H1 (cell line): Measurements from ENCODE around the gene MT1G. TPM values are rescaled to one million over a fixed set of nuclear protein-coding genes. Genes with fewer than 3 reads are reported as not detected.
A peak's percentile ranks its signal among the peaks of the same experiment; 100 is the strongest.

Source experiments
- CTCF ChIA-PET: fragments of 300-600 bp; sonication (Branson Sonifier 250); formaldehyde crosslinking; loops from one replicate; lab custom pipeline; 2021; ENCODE audit not compliant: partially characterized antibody; lab: Charles Lee
- POLR2A ChIA-PET: fragments of 300-600 bp; sonication (Branson Sonifier 250); formaldehyde crosslinking; loops from one replicate; lab custom pipeline; 2021; ENCODE audit warnings: inconsistent platforms; ENCODE audit not compliant: partially characterized antibody; lab: Charles Lee
- DNase-seq, 2 experiments: peaks; one replicate each; pipeline versions ENCODE4 v3.0.0 to v3.0.0-alpha.2; 2010 to 2022; ENCODE audit warnings: low spot score in 2 of 2, low read depth in 1 of 2, mixed read lengths in 1 of 2
- FAIRE-seq: peaks from 2 replicates; lab custom pipeline; 2011; peaks lifted over from hg19 to GRCh38; lab: Jason Lieb, UNC
- H2AFZ ChIP-seq: 2 replicates; pipeline ENCODE4 v1.8.1; 2012; ENCODE audit warnings: low read length, inconsistent platforms
- H2AK5ac ChIP-seq: 2 replicates; pipeline ENCODE4 v1.6.1; 2013; ENCODE audit warnings: low read depth, low read length
- H2BK120ac ChIP-seq: replicated peaks from 2 replicates; pipeline ENCODE3; 2013; ENCODE audit warnings: low read depth, low read length, inconsistent platforms
- H2BK12ac ChIP-seq: 2 replicates; pipeline ENCODE4 v1.6.1; 2013; ENCODE audit warnings: low read depth, low read length
- H2BK15ac ChIP-seq: 2 replicates; pipeline ENCODE4 v1.6.1; 2013; ENCODE audit warnings: low read length
- H2BK20ac ChIP-seq: 2 replicates; pipeline ENCODE4 v1.6.1; 2013; ENCODE audit warnings: low read length
- H2BK5ac ChIP-seq: 2 replicates; pipeline ENCODE4 v1.6.1; 2013; ENCODE audit warnings: low read depth, low read length
- H3K14ac ChIP-seq: 2 replicates; pipeline ENCODE4 v1.6.1; 2013; ENCODE audit warnings: inconsistent platforms; ENCODE audit not compliant: insufficient read length
- H3K18ac ChIP-seq: 2 replicates; pipeline ENCODE4 v1.6.1; 2013; ENCODE audit warnings: low read length; ENCODE audit errors: extremely low read depth
- H3K23ac ChIP-seq: 2 replicates; pipeline ENCODE4 v1.6.1; 2013; ENCODE audit warnings: inconsistent platforms; ENCODE audit not compliant: insufficient read length
- H3K23me2 ChIP-seq: 2 replicates; pipeline ENCODE4 v1.6.1; 2013; ENCODE audit warnings: low read depth, low read length
- H3K27ac ChIP-seq: 2 replicates; pipeline ENCODE4 v1.6.1; 2011; ENCODE audit warnings: low read depth, low read length, inconsistent platforms
- H3K27me3 ChIP-seq, 4 experiments: replicated peaks in 1 of 4; 1 replicate in 1 of 4; 2 replicates in 3 of 4; pipeline versions ENCODE4 v1.6.1 to v1.8.1; 2011 to 2013; ENCODE audit warnings: low read length in 3 of 4, mild to moderate bottlenecking in 3 of 4, inconsistent platforms in 2 of 4, mixed read lengths in 2 of 4, moderate library complexity in 1 of 4; ENCODE audit not compliant: control insufficient read depth in 3 of 4, insufficient read depth in 3 of 4; ENCODE audit errors: extremely low read depth in 1 of 4
- H3K36me3 ChIP-seq, 4 experiments: 2 replicates each; pipeline versions ENCODE4 v1.6.1 to v1.8.1; 2011 to 2013; ENCODE audit warnings: mild to moderate bottlenecking in 4 of 4, low read length in 3 of 4, moderate library complexity in 2 of 4, control low read depth in 1 of 4, inconsistent platforms in 1 of 4; ENCODE audit not compliant: insufficient read depth in 4 of 4, control insufficient read depth in 2 of 4
- H3K4ac ChIP-seq: replicated peaks from 2 replicates; pipeline ENCODE3; 2013; ENCODE audit warnings: low read length, low read depth, mixed read lengths, inconsistent platforms; ENCODE audit not compliant: insufficient read length
- H3K4me1 ChIP-seq, 4 experiments: replicated peaks in 1 of 4; 1 replicate in 1 of 4; 2 replicates in 3 of 4; pipeline versions ENCODE4 v1.6.1 to v1.8.1; 2011 to 2013; ENCODE audit warnings: low read length in 3 of 4, inconsistent platforms in 2 of 4, mixed read lengths in 1 of 4; ENCODE audit not compliant: insufficient read depth in 4 of 4, control insufficient read depth in 3 of 4
- H3K4me2 ChIP-seq, 2 experiments: 2 replicates each; pipeline versions ENCODE4 v1.6.1 to v1.8.1; 2011 to 2013; ENCODE audit warnings: low read depth in 2 of 2, low read length in 2 of 2, control low read depth in 1 of 2, inconsistent platforms in 1 of 2, mild to moderate bottlenecking in 1 of 2; ENCODE audit not compliant: insufficient read depth in 1 of 2
- H3K4me3 ChIP-seq, 4 experiments: fragments of 200-600, 300-600 bp in 1 of 4; sonication (generic), shearing (Covaris generic), sonication (Bioruptor Twin) in 1 of 4; 2 replicates each; pipeline versions ENCODE4 v1.5.1 to v1.8.1; 2011 to 2016; ENCODE audit warnings: low read length in 4 of 4, low read depth in 3 of 4, control low read depth in 2 of 4, inconsistent platforms in 2 of 4, mild to moderate bottlenecking in 2 of 4, mixed read lengths in 1 of 4, moderate library complexity in 1 of 4; ENCODE audit not compliant: insufficient read depth in 2 of 4; ENCODE audit errors: extremely low read depth in 1 of 4
- H3K56ac ChIP-seq: replicated peaks from 2 replicates; pipeline ENCODE3; 2013; ENCODE audit warnings: low read depth, mild to moderate bottlenecking, mixed read lengths, low read length, inconsistent platforms; ENCODE audit not compliant: insufficient read length
- H3K79me1 ChIP-seq: 2 replicates; pipeline ENCODE4 v1.6.1; 2013; ENCODE audit warnings: low read depth, low read length, control low read depth
- H3K79me2 ChIP-seq, 2 experiments: 2 replicates each; pipeline versions ENCODE4 v1.6.1 to v1.8.1; 2012 to 2013; ENCODE audit warnings: low read length in 2 of 2, mild to moderate bottlenecking in 2 of 2, inconsistent platforms in 1 of 2; ENCODE audit not compliant: insufficient read depth in 2 of 2, control insufficient read depth in 1 of 2
- H3K9ac ChIP-seq, 4 experiments: replicated peaks in 1 of 4; 1 replicate in 1 of 4; 2 replicates in 3 of 4; pipeline versions ENCODE4 v1.6.1 to v1.8.1; 2011 to 2013; ENCODE audit warnings: low read depth in 3 of 4, low read length in 3 of 4, control low read depth in 2 of 4, mild to moderate bottlenecking in 2 of 4, moderate library complexity in 2 of 4, inconsistent platforms in 1 of 4; ENCODE audit errors: extremely low read depth in 1 of 4
- H3K9me3 ChIP-seq, 2 experiments: 2 replicates each; pipeline versions ENCODE4 v1.6.1 to v1.8.1; 2012 to 2013; ENCODE audit warnings: mild to moderate bottlenecking in 2 of 2, moderate library complexity in 2 of 2, control low read depth in 1 of 2, inconsistent platforms in 1 of 2, low read depth in 1 of 2, low read length in 1 of 2, mixed read lengths in 1 of 2; ENCODE audit not compliant: insufficient read depth in 2 of 2
- H4K20me1 ChIP-seq, 2 experiments: replicated peaks in 1 of 2; 2 replicates each; pipeline versions ENCODE3 to v1.8.1; 2011 to 2013; ENCODE audit warnings: inconsistent platforms in 2 of 2, low read length in 2 of 2, mild to moderate bottlenecking in 1 of 2; ENCODE audit not compliant: insufficient read depth in 2 of 2, control insufficient read depth in 1 of 2
- H4K5ac ChIP-seq: 2 replicates; pipeline ENCODE4 v1.6.1; 2013; ENCODE audit warnings: low read length, low read depth, mixed read lengths, inconsistent platforms; ENCODE audit not compliant: insufficient read length
- H4K8ac ChIP-seq: 2 replicates; pipeline ENCODE4 v1.8.0; 2013; ENCODE audit warnings: mild to moderate bottlenecking, moderate library complexity, low read length, inconsistent platforms; ENCODE audit not compliant: insufficient read depth; ENCODE audit errors: extremely low read depth
- H4K91ac ChIP-seq: replicated peaks from 2 replicates; pipeline ENCODE3; 2013; ENCODE audit warnings: low read length, mixed read lengths, inconsistent platforms; ENCODE audit not compliant: insufficient read length
- EZH2 ChIP-seq: fragments of 200-600 bp; sonication (generic); IDR thresholded peaks from 2 replicates; pipeline ENCODE4 v1.7.1; 2012; ENCODE audit warnings: low read depth, mild to moderate bottlenecking, moderate library complexity, low read length, inconsistent platforms; ENCODE audit not compliant: severe bottlenecking
- HDAC2 ChIP-seq, 2 experiments: fragments of 300-600 bp in 1 of 2; sonication (generic) in 1 of 2; IDR thresholded peaks; 2 replicates each; pipeline ENCODE4 v1.6.1; 2011 to 2012; ENCODE audit warnings: low read depth in 2 of 2, low read length in 2 of 2, mild to moderate bottlenecking in 2 of 2, moderate library complexity in 2 of 2, borderline replicate concordance in 1 of 2, inconsistent platforms in 1 of 2
- KDM4A ChIP-seq: IDR thresholded peaks from one replicate; pipeline ENCODE4 v1.7.1; 2012; ENCODE audit warnings: low read depth, mild to moderate bottlenecking, moderate library complexity, low read length, inconsistent platforms; ENCODE audit not compliant: severe bottlenecking
- NANOG ChIP-seq: IDR thresholded peaks from 2 replicates; pipeline ENCODE4 v1.6.1; 2011; ENCODE audit warnings: low read length, low read depth, mild to moderate bottlenecking, inconsistent platforms; ENCODE audit not compliant: insufficient read depth, poor library complexity, severe bottlenecking
- NRF1 ChIP-seq: IDR thresholded peaks from 2 replicates; pipeline ENCODE4 v1.6.1; 2011; ENCODE audit warnings: mild to moderate bottlenecking, low read depth, low read length, improper control_type of control experiment
- POU5F1 ChIP-seq: IDR thresholded peaks from 2 replicates; pipeline ENCODE4 v1.6.1; 2011; ENCODE audit warnings: low read depth, mild to moderate bottlenecking, low read length, moderate library complexity
- RAD21 ChIP-seq, 2 experiments: IDR thresholded peaks in 1 of 2; conservative IDR thresholded peaks in 1 of 2; 2 replicates each; pipeline ENCODE4 v1.6.1; 2011; ENCODE audit warnings: low read depth in 2 of 2, low read length in 2 of 2, improper control_type of control experiment in 1 of 2, inconsistent platforms in 1 of 2, mild to moderate bottlenecking in 1 of 2, moderate library complexity in 1 of 2
- SUZ12 ChIP-seq: fragments of 200-600 bp; sonication (generic); IDR thresholded peaks from 2 replicates; pipeline ENCODE4 v1.6.1; 2012; ENCODE audit warnings: mild to moderate bottlenecking, inconsistent platforms, low read length, moderate library complexity, mixed read lengths
- WGBS, 2 experiments: shearing (Covaris generic) in 1 of 2; methylation state at CpG; one replicate each; pipeline versions ENCODE4 v1.1.6 to v1.1.7; 2013 to 2015; ENCODE audit warnings: low lambda C conversion rate in 2 of 2, mixed read lengths in 2 of 2, inconsistent platforms in 1 of 2, low coverage in 1 of 2, missing lambda C conversion rate in 1 of 2; ENCODE audit not compliant: insufficient replicate concordance in 2 of 2, insufficient coverage in 1 of 2, insufficient read length in 1 of 2; ENCODE audit errors: extremely low coverage in 1 of 2, missing lambda C conversion rate in 1 of 2; 5-methylcytosine and 5-hydroxymethylcytosine counted together
- polyA plus RNA-seq, 7 experiments: library from polyadenylated mRNA; depleted of rRNA in 3 of 7; stranded (reverse) in 5 of 7; unstranded in 2 of 7; fragments of >200 nt in 5 of 7; fragments of 200-250 nt in 2 of 7; gene quantifications; 1 replicate in 5 of 7; 2 replicates in 1 of 7; 4 replicates in 1 of 7; pipeline versions ENCODE4 v1.2.1 to v1.2.3, GENCODE V29; 2011 to 2013; ENCODE audit warnings: missing spikeins in 2 of 7, mixed read lengths in 2 of 7
- total RNA-seq: library from RNA; stranded (reverse); fragmentation: NEBNext Ultra II Directional; extraction: Animal tissue kit (Norgen Biotek cat#: 25700); gene quantifications from 2 replicates; pipeline ENCODE4 v1.2.1, GENCODE V29; 2021

MT1G gene
- total and polyA plus RNA-seq, 2 of the 8 experiments (the other 6 are each of a cell fraction or from before 2014, with no cell fraction given), result 17.7 to 515 TPM

- ChIA-PET POLR2A (interaction anchor here (0.9 to 13.9 kb wide), 13 partner anchors 9 to 219 kb away, joined by 3 to 205 read pairs (median 5); partner anchors contain the start of genes MT1B, MT1E, MT1F and MT1M), CTCF (interaction anchor here (0.6 to 4.6 kb wide), 8 partner anchors 10 to 884 kb away, joined by 3 to 29 read pairs (median 3); partner anchors contain the start of gene MT1E)
- Histone ChIP-seq H2AFZ (0 out of 2 replicates have a peak overlapping the region, but pooled peaks have one; percentile 6), H3K23ac (no peak overlapping the region), H3K9ac (no peak overlapping the region), H3K14ac (no peak overlapping the region), H3K4me1 (peaks cover 3 to 18% (median 13%) of the 10 kb centered on the region in 4 experiments), H2BK12ac (peak overlapping the region; percentile 86; the same call in 1 of the 2 replicates), H2BK15ac (no peak overlapping the region), H3K27me3 (peaks cover 65 to 83% (median 77%) of the 10 kb centered on the region in 4 experiments), H3K9me3 (no peaks in the 10 kb centered on the region), H2BK120ac (no peak overlapping the region), H4K5ac (no peak overlapping the region), H3K56ac (no peak overlapping the region), H3K27ac (no peak overlapping the region), H3K4me2 (peak overlapping the region; percentile 74 to 92), H4K20me1 (peaks cover 2 to 9% of the 10 kb centered on the region in 2 experiments), H3K18ac (peak overlapping the region; percentile 68), H3K4me3 (peak overlapping the region; percentile 13 to 52 (median 19); a peak in 7 of 8 replicates), H3K4ac (no peak overlapping the region), H2BK5ac (no peak overlapping the region), H3K36me3 (no peaks in the 10 kb centered on the region), H3K79me1 (no peaks in the 10 kb centered on the region), H4K91ac (peak overlapping the region; percentile 15), H4K8ac (no peak overlapping the region), H2BK20ac (no peak overlapping the region; the same call in 1 of the 2 replicates), H3K79me2 (no peaks in the 10 kb centered on the region), H3K23me2 (peaks cover 10% of the 10 kb centered on the region; the same call in 1 of the 2 replicates), H2AK5ac (no peak overlapping the region)
- 10% methylated on average over 19 of the region's 19 CpGs; no CpG with 5 or more reads in 1 of the 2 experiments for WGBS, 2 experiments
- TF ChIP-seq RAD21 (IDR thresholded peaks at IDR 0.05 in 1 of 2, conservative IDR thresholded peaks at IDR 0.05 in 1 of 2; ENCODE audit: low read depth in 2 of 2, low read length in 2 of 2) (no peak), KDM4A (peak; percentile 30), HDAC2 (IDR thresholded peaks at IDR 0.05; ENCODE audit: borderline replicate concordance in 1 of 2, low read depth in 2 of 2, low read length in 2 of 2) (no peak), NRF1 (0 out of 2 replicates have a peak, but pooled peaks have one; percentile 28), SUZ12 (peak; percentile 76), EZH2 (peak; percentile 72), POU5F1 (no peak), NANOG (no peak)
- no peak for FAIRE-seq
- no peak for DNase-seq
Observed at GRCh38 chr16:56669840-56670619, 2.2 kb upstream of the MT1G start.
